SU-DHL-6 (cell line): ENCODE measurements around the gene RPL32.

Experiments used
- H2AFZ ChIP-seq: fragments of 200-600 bp; sonication (generic); 2 replicates; pipeline ENCODE4 v1.6.1; 2014; ENCODE audit warnings: low read depth, mild to moderate bottlenecking, moderate library complexity, mixed read lengths, antibody characterized with exemption, low read length; ENCODE audit not compliant: severe bottlenecking
- H3F3A ChIP-seq: fragments of 200-600 bp; shearing (Covaris generic); 2 replicates; pipeline ENCODE4 v1.6.0; 2016; ENCODE audit warnings: antibody characterized with exemption, mild to moderate bottlenecking; ENCODE audit not compliant: insufficient read depth
- H3K27ac ChIP-seq: fragments of 200-600 bp; sonication (generic); 2 replicates; pipeline ENCODE4 v1.5.1; 2016; ENCODE audit warnings: low read depth, mild to moderate bottlenecking, low read length, moderate library complexity, mixed read lengths
- H3K27me3 ChIP-seq: fragments of 200-600 bp; sonication (generic), shearing (Covaris generic); 2 replicates; pipeline ENCODE4 v1.6.0; 2014; ENCODE audit warnings: mild to moderate bottlenecking, low read length
- H3K36me3 ChIP-seq: fragments of 200-600 bp; sonication (generic); 2 replicates; pipeline ENCODE4 v1.6.1; 2014; ENCODE audit warnings: mild to moderate bottlenecking, low read length, mixed read lengths
- H3K4me2 ChIP-seq: fragments of 300-600, 200-600 bp; shearing (Covaris generic), sonication (generic); 2 replicates; pipeline ENCODE4 v1.6.0; 2014; ENCODE audit warnings: low read length, low read depth, mild to moderate bottlenecking; ENCODE audit not compliant: poor library complexity, severe bottlenecking
- H3K4me3 ChIP-seq: fragments of 200-600 bp; sonication (generic); 2 replicates; pipeline ENCODE4 v1.5.1; 2014; ENCODE audit warnings: antibody characterized with exemption, low read length, mild to moderate bottlenecking, mixed read lengths; ENCODE audit not compliant: insufficient read depth, poor library complexity, severe bottlenecking
- H3K79me2 ChIP-seq: fragments of 200-600 bp; sonication (generic); 2 replicates; pipeline ENCODE4 v1.6.1; 2014; ENCODE audit warnings: mild to moderate bottlenecking, low read length, moderate library complexity; ENCODE audit not compliant: insufficient read depth
- H3K9ac ChIP-seq: fragments of 200-600 bp; sonication (generic); 2 replicates; pipeline ENCODE4 v1.7.0; 2014; ENCODE audit warnings: mild to moderate bottlenecking, low read length
- H3K9me2 ChIP-seq: fragments of 200-600 bp; sonication (generic); replicated peaks from 2 replicates; pipeline ENCODE4 v1.6.1; 2014; ENCODE audit warnings: low read length; ENCODE audit not compliant: insufficient read depth
- H3K9me3 ChIP-seq: fragments of 200-600 bp; sonication (generic); 2 replicates; pipeline ENCODE4 v1.6.1; 2014; ENCODE audit warnings: low read length, mixed read lengths; ENCODE audit not compliant: insufficient read depth
- H4K20me1 ChIP-seq: fragments of 200-600 bp; sonication (generic); 2 replicates; pipeline ENCODE4 v1.6.1; 2014; ENCODE audit warnings: low read depth, mild to moderate bottlenecking, antibody characterized with exemption, low read length, moderate library complexity, mixed read lengths
- CTCF ChIP-seq: fragments of 200-600 bp; sonication (generic); IDR thresholded peaks from one replicate; pipeline ENCODE4 v1.5.1; 2017; ENCODE audit warnings: antibody characterized with exemption, mild to moderate bottlenecking, low read length, moderate library complexity; ENCODE audit not compliant: insufficient read depth, poor library complexity, severe bottlenecking
- EZH2phosphoT487 ChIP-seq: fragments of 200-600 bp; sonication (generic), shearing (Covaris generic); conservative IDR thresholded peaks from 2 replicates; pipeline ENCODE4 v1.6.1; 2018; ENCODE audit warnings: mild to moderate bottlenecking, antibody characterized with exemption, low read length, moderate library complexity, mixed read lengths

The RPL32 gene

DNA sequence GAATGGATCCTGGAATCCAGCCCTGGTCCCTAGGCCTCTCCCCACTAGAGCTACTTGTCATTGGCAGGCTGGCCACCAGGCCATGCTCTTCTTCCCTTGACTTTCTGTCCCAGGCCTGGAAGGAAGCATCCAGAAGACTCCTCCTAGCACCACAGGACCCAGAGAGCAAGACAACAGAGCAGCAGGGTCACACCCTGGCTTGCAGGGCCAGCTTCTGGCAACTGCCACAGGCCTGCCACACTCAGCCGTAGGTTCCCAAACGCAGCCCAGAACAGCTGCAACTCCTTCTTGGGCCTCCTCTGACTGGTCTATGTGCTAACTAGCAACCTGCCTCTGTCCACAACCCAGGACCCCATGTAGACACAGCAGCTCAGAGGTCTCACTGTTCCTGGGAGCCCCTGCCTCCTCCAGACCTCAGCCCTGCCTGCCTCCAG lies 36.8 kb upstream of the RPL32 start:
- Histone ChIP-seq H3K9ac (no peak overlapping the region), H3K9me3 (no peaks in the 10 kb centered on the region), H3K9me2 (no peaks in the 10 kb centered on the region), H3F3A (no peaks in the 10 kb centered on the region), H3K27ac (no peak overlapping the region), H3K4me2 (no peak overlapping the region), H2AFZ (no peak overlapping the region), H3K79me2 (no peaks in the 10 kb centered on the region), H3K27me3 (no peaks in the 10 kb centered on the region), H3K36me3 (no peaks in the 10 kb centered on the region), H4K20me1 (no peaks in the 10 kb centered on the region), H3K4me3 (no peak overlapping the region)
- no peak for TF ChIP-seq CTCF
- no peak for TF ChIP-seq EZH2phosphoT487

DNA sequence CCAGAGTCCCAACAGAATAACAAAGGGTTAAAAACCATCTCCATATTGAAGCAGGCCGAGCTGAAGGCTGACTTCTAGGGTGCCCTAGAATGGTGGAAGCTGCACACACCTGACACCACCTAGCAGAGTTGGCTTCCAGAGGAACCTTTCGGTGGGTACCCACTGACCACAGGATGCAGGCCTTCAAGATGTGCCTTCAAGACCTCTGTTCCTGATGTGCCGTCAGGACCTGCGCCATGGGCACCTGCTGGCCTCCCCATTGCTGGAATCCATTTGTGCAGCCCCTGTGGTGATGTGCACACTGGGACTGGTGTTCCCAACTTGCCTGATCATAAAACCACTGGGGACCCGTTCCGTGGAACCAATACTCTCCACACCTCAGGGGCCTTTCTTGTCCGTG lies 35.7 kb upstream of the RPL32 start:
- no peak for TF ChIP-seq EZH2phosphoT487
- TF ChIP-seq CTCF: no peak
- Histone ChIP-seq H3K9me3 (no peaks in the 10 kb centered on the region), H3K4me3 (no peak overlapping the region), H3K9me2 (no peaks in the 10 kb centered on the region), H3F3A (no peaks in the 10 kb centered on the region), H3K36me3 (no peaks in the 10 kb centered on the region), H3K4me2 (no peak overlapping the region), H3K27ac (no peak overlapping the region), H3K27me3 (no peaks in the 10 kb centered on the region), H4K20me1 (no peaks in the 10 kb centered on the region), H3K9ac (no peak overlapping the region), H2AFZ (no peak overlapping the region), H3K79me2 (no peaks in the 10 kb centered on the region)

GRCh38 chr3:12875857-12876836 lies 34.8 kb upstream of the RPL32 start:
- no peak overlapping the region for H3K4me2 ChIP-seq
- TF ChIP-seq CTCF (no peak), EZH2phosphoT487 (no peak)
- H3K27me3 ChIP-seq: no peaks in the 10 kb centered on the region
- H3K9ac ChIP-seq: no peak overlapping the region
- no peaks in the 10 kb centered on the region for H3K79me2 ChIP-seq
- H2AFZ ChIP-seq: no peak overlapping the region
- no peaks in the 10 kb centered on the region for H3K9me3 ChIP-seq
- no peak overlapping the region for H3K4me3 ChIP-seq
- no peaks in the 10 kb centered on the region for H3K9me2 ChIP-seq
- no peaks in the 10 kb centered on the region for H3F3A ChIP-seq
- H3K36me3 ChIP-seq: no peaks in the 10 kb centered on the region
- H4K20me1 ChIP-seq: no peaks in the 10 kb centered on the region
- no peak overlapping the region for H3K27ac ChIP-seq
